T-helper 17 cell (primary cell): ENCODE data around the gene SLC46A2. TPM values are rescaled to one million over a fixed set of nuclear protein-coding genes. Genes with fewer than 3 reads are reported as not detected.

Source experiments
- total RNA-seq, 4 donors: library from RNA in 2 of 4; stranded (reverse) in 2 of 4; gene quantifications; one replicate each; pipeline ENCODE4 v1.2.3 and lab custom pipeline; 2022 to 2026

Gene SLC46A2
- total RNA-seq, 2 donors from 2014 or later: 0.47 TPM; not detected in 1

Other genes with a start within 250 kb of the SLC46A2 start
- gene INIP, start 172.8 kb downstream of the SLC46A2 start, total RNA-seq: 10 to 100 TPM; 13.6 to 15.5 TPM
- 1 to 10 TPM; 7.7 to 9.3 TPM for gene SNX30, start 140.1 kb downstream of the SLC46A2 start, total RNA-seq
- gene ZNF883, start 121.3 kb upstream of the SLC46A2 start, total RNA-seq: 1 to 10 TPM in 1 of 2 donors, not detected in 1; 1.3 TPM
- gene ZFP37, start 165.8 kb upstream of the SLC46A2 start, total RNA-seq: 1 to 10 TPM in 1 of 2 donors, under 1 TPM in 1; 0.65 to 1.5 TPM